AG04449 (cell line): ENCODE data around the gene DENND1A.

Source experiments
- CTCF ChIA-PET: fragments of 350-600 bp; formaldehyde crosslinking; extraction: SDS; loops from one replicate; lab custom pipeline; 2021; ENCODE audit warnings: antibody characterized with exemption; lab: Yijun Ruan, JAX
- POLR2A ChIA-PET: fragments of 400-600, 350-600 bp; formaldehyde crosslinking; extraction: SDS; loops from one replicate; lab custom pipeline; 2020; ENCODE audit warnings: antibody characterized with exemption, inconsistent platforms; lab: Yijun Ruan, JAX
- DNase-seq: peaks from one replicate; pipeline ENCODE4 v3.0.0-alpha.2; 2010; ENCODE audit warnings: low read depth, low spot score
- H3K4me3 ChIP-seq: 2 replicates; pipeline ENCODE4 v1.5.1; 2011; ENCODE audit warnings: low read depth, mild to moderate bottlenecking, control low read depth, low read length
- TF ChIP-seq, protein P1 (sequence below): IDR thresholded peaks from one replicate; pipeline ENCODE4 v1.5.1; 2011; ENCODE audit warnings: mild to moderate bottlenecking, moderate library complexity, low read length, control low read depth, inconsistent platforms; ENCODE audit not compliant: insufficient read depth; ENCODE audit errors: missing control alignments

Gene DENND1A

DNA sequence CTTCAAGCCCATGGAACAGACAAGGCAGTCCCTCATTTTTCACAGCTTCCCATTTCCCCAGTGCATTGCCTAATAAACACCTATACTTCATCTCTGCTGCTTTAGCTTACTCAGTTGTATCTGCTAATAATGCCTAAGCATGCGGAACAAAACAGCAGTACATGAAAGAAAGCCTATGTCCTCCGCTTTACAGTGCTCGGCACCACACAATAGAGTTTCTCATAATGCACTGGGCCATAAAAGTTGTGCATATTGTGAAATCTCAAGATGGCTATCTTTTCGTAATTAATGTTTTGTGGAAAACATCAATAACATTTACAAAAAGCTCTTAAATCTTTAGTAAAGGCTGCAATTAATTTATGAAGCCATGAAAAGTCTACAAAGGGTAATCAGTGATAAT is 69.3 kb downstream of the DENND1A start:
- ChIA-PET POLR2A (no interaction called here), CTCF (no interaction called here)
- no peak for DNase-seq
- no peak overlapping the region for H3K4me3 ChIP-seq
- TF ChIP-seq, protein P1, sequence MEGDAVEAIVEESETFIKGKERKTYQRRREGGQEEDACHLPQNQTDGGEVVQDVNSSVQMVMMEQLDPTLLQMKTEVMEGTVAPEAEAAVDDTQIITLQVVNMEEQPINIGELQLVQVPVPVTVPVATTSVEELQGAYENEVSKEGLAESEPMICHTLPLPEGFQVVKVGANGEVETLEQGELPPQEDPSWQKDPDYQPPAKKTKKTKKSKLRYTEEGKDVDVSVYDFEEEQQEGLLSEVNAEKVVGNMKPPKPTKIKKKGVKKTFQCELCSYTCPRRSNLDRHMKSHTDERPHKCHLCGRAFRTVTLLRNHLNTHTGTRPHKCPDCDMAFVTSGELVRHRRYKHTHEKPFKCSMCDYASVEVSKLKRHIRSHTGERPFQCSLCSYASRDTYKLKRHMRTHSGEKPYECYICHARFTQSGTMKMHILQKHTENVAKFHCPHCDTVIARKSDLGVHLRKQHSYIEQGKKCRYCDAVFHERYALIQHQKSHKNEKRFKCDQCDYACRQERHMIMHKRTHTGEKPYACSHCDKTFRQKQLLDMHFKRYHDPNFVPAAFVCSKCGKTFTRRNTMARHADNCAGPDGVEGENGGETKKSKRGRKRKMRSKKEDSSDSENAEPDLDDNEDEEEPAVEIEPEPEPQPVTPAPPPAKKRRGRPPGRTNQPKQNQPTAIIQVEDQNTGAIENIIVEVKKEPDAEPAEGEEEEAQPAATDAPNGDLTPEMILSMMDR: no peak

DNA sequence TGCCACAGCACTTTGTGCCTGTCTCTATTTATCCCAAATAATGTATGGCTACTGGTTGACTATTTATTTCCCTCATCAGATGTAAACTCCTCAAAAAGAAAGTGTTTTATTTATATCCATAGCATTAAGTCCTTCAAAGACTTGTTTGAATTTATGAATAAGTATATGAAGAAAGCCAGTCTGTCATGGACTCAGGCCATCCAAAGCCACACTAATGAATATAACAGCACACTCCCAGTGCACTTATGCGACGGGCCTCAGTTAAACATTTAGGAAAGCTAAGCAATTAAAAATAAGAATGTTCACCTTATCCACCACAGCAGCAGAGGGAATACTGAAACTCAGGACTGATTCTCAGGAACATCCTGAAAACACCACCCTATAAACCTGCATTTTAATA is 77.5 kb downstream of the DENND1A start:
- TF ChIP-seq, protein P1: no peak
- no peak for DNase-seq
- POLR2A ChIA-PET: no interaction called here
- H3K4me3 ChIP-seq: no peak overlapping the region
- CTCF ChIA-PET: no interaction called here

GRCh38 chr9:123851851-123852250 is 78.1 kb downstream of the DENND1A start:
- H3K4me3 ChIP-seq: no peak overlapping the region
- DNase-seq: no peak
- TF ChIP-seq, protein P1: no peak
- ChIA-PET POLR2A (no interaction called here), CTCF (no interaction called here)

GRCh38 chr9:123848447-123849085 is 81.4 kb downstream of the DENND1A start:
- ChIA-PET POLR2A (no interaction called here), CTCF (no interaction called here)

DNA sequence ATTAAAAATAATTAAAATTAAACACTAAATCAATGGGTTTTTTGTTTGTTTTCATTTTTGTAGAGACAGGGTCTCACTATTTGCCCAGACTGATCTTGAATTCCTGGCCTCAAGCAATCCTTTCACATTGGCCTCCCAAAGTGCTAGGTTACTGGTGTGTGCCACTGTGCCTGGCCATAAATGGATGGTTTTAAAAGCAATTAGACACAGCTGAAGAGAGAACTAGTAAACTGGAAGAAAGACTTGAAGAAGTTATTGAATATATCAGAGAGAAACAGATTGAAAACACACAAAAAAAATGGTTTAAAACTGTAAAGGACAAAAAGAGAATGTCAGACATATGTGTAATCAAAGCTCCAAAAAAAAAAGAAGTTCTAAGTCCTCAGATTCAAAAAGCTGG is 83.0 kb downstream of the DENND1A start:
- TF ChIP-seq, protein P1: no peak
- ChIA-PET CTCF (no interaction called here), POLR2A (no interaction called here)
- no peak for DNase-seq
- no peak overlapping the region for H3K4me3 ChIP-seq

More at GRCh38 chr9:123848447-123849085, 81.4 kb downstream of the DENND1A start:
- DNase-seq: no peak
- TF ChIP-seq, protein P1: no peak
- no peak overlapping the region for H3K4me3 ChIP-seq

GRCh38 chr9:123843703-123844102 is 86.2 kb downstream of the DENND1A start:
- CTCF ChIA-PET: interaction anchor here (1.3 kb wide), 1 partner anchor 10 kb away, joined by 4 read pairs; no protein-coding TSS in a partner anchor
- no peak for DNase-seq
- TF ChIP-seq, protein P1: no peak
- POLR2A ChIA-PET: no interaction called here
- no peak overlapping the region for H3K4me3 ChIP-seq
